Measurements from ENCODE around the gene CNR1.

DNA sequence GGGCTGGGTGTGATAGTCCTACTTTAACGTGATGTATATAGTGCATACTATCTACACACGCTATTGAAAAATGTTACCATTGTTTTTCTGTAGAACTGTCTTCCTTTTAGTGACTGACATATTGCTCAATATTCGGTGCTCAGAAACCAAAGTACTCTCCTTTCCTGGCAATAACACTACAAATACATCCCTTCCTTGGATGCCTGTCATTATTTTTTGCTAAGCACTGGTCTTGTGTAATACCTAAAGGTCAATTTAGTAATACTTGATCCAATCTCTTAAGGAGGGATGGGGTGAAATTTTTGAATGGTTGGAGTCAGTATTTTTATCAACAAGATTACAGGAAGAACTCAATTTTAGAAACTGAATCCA lies 23.9 kb downstream of the CNR1 start:
- TF ChIP-seq, protein P1, sequence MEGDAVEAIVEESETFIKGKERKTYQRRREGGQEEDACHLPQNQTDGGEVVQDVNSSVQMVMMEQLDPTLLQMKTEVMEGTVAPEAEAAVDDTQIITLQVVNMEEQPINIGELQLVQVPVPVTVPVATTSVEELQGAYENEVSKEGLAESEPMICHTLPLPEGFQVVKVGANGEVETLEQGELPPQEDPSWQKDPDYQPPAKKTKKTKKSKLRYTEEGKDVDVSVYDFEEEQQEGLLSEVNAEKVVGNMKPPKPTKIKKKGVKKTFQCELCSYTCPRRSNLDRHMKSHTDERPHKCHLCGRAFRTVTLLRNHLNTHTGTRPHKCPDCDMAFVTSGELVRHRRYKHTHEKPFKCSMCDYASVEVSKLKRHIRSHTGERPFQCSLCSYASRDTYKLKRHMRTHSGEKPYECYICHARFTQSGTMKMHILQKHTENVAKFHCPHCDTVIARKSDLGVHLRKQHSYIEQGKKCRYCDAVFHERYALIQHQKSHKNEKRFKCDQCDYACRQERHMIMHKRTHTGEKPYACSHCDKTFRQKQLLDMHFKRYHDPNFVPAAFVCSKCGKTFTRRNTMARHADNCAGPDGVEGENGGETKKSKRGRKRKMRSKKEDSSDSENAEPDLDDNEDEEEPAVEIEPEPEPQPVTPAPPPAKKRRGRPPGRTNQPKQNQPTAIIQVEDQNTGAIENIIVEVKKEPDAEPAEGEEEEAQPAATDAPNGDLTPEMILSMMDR (IDR thresholded peaks at IDR 0.05; ENCODE audit: extremely low read depth in 1 of 2, insufficient read depth in 1 of 2, low read depth in 1 of 2, low read length in 2 of 2) = no peak
- no peak for TF ChIP-seq POLR2AphosphoS5 (IDR thresholded peaks at IDR 0.05; ENCODE audit: insufficient read depth, low read depth, low read length)
- TF ChIP-seq POLR2A (IDR thresholded peaks at IDR 0.05; ENCODE audit: low read depth, low read length) = no peak
- TF ChIP-seq, protein P2, sequence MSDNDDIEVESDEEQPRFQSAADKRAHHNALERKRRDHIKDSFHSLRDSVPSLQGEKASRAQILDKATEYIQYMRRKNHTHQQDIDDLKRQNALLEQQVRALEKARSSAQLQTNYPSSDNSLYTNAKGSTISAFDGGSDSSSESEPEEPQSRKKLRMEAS (IDR thresholded peaks at IDR 0.05; ENCODE audit: insufficient read depth, insufficient read length) = no peak
- TF ChIP-seq JUN (IDR thresholded peaks at IDR 0.05; ENCODE audit: borderline replicate concordance, insufficient read depth, insufficient read length, low read depth) = no peak
- no peak for TF ChIP-seq EZH2 (IDR thresholded peaks at IDR 0.05; ENCODE audit: borderline replicate concordance, low read depth, low read length, severe bottlenecking)
- no peak for TF ChIP-seq MYC (IDR thresholded peaks at IDR 0.05; ENCODE audit: low read depth, low read length)
- TF ChIP-seq FOS (IDR thresholded peaks at IDR 0.05; ENCODE audit: borderline replicate concordance, insufficient read depth, low read length) = no peak
